OCI-M1 (cell line): ENCODE results near the gene MIB2.

Experiments
- DNase-seq: peaks from one replicate; lab custom pipeline; 2025; lab: John Stamatoyannopoulos, UW

The MIB2 gene

GRCh38 chr1:1614204-1614953, 921 bp upstream of the MIB2 start:
- peak; percentile 90 for DNase-seq

- no peak for DNase-seq
Observed at GRCh38 chr1:1614954-1615255, 395 bp upstream of the MIB2 start.

GRCh38 chr1:1616045-1616790, 918 bp downstream of the MIB2 start:
- peak; percentile 22 for DNase-seq

GRCh38 chr1:1616838-1617237, 1.5 kb downstream of the MIB2 start:
- DNase-seq = no peak

- DNase-seq = no peak
Observed at GRCh38 chr1:1617516-1617915, 2.2 kb downstream of the MIB2 start.

GRCh38 chr1:1617925-1618324, 2.6 kb downstream of the MIB2 start:
- no peak for DNase-seq

- no peak for DNase-seq
Observed at GRCh38 chr1:1618396-1619068, 3.2 kb downstream of the MIB2 start.

- DNase-seq = peak; percentile 38
Observed at GRCh38 chr1:1619917-1620361, 4.6 kb downstream of the MIB2 start.

GRCh38 chr1:1620433-1621139, 5.3 kb downstream of the MIB2 start:
- DNase-seq = no peak

GRCh38 chr1:1621173-1622009, 6.1 kb downstream of the MIB2 start:
- DNase-seq = no peak

GRCh38 chr1:1622010-1622787, 6.9 kb downstream of the MIB2 start:
- DNase-seq = no peak

- DNase-seq = no peak
Observed at GRCh38 chr1:1622788-1623094, 7.4 kb downstream of the MIB2 start.

GRCh38 chr1:1623181-1623630, 7.9 kb downstream of the MIB2 start:
- DNase-seq = no peak

GRCh38 chr1:1623631-1624442, 8.5 kb downstream of the MIB2 start:
- DNase-seq = no peak

GRCh38 chr1:1624443-1625403, 9.4 kb downstream of the MIB2 start:
- DNase-seq = no peak

GRCh38 chr1:1625404-1625775, 10.1 kb downstream of the MIB2 start:
- no peak for DNase-seq

- no peak for DNase-seq
Observed at GRCh38 chr1:1625824-1626206, 10.5 kb downstream of the MIB2 start.

- no peak for DNase-seq
Observed at GRCh38 chr1:1626207-1627141, 11.2 kb downstream of the MIB2 start.
